DMS 273 (cell line): ENCODE measurements around the gene GPR171.

Experiments
- DNase-seq: peaks from one replicate; lab custom pipeline; 2025; ENCODE audit not compliant: unreplicated experiment; lab: John Stamatoyannopoulos, UW

The GPR171 gene

DNA sequence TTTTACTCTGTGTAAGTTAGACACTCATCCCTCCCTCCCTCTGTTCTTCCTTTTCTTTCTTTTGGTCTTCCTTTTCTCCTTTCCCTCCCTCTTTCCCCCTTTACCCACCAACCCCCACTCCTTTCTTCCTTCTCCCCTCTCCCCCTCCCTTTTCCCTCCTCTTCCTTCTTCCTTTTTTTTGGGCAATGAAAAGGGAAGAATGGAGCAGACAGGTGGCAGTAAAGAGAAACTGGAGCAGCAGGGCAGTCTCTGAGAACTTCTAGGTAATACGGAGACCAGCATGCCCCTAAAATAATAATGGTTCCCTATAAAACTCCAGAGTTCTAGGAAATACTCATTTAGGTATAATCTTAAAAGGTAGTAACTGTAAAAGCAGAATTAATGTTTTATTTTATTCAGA is 11.4 kb upstream of the GPR171 start:
- DNase-seq: no peak

DNA sequence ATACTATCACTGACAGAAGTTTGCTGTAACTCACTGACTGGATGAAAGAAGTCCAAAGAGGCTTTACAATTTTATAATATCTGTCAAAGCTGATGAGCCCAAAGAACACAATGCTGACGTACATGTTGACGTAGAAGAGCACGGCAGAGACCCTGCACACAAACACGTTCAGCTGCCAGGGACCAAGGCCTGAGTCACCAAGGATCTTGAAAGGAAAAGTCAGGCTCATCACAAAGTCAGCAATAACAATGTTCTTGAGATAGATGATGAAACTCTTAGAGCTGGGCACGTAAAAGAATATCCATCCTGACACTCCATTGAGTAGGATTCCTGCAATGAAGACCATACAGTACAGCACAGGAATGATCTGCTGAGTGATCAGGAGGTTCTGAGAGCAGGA is 10.9 kb upstream of the GPR171 start:
- no peak for DNase-seq

DNA sequence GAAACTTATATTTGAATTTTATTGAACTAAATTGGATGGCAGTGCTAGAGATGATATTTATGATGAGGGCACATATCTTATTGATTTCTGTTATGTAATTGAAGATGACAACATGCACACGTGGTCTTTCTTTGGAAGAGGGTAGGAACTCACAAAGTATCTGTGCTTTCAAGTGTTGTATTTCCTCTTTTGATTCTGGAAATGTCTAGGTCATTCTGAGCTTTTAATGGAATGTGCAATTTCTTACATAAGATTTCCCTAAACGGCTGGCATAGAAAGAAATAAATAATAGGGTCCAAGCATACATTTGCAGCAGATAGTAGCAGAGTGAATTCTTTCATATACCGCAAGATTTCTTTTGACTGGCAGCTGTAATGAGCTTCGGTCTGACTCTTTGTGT is 10.1 kb upstream of the GPR171 start:
- no peak for DNase-seq

DNA sequence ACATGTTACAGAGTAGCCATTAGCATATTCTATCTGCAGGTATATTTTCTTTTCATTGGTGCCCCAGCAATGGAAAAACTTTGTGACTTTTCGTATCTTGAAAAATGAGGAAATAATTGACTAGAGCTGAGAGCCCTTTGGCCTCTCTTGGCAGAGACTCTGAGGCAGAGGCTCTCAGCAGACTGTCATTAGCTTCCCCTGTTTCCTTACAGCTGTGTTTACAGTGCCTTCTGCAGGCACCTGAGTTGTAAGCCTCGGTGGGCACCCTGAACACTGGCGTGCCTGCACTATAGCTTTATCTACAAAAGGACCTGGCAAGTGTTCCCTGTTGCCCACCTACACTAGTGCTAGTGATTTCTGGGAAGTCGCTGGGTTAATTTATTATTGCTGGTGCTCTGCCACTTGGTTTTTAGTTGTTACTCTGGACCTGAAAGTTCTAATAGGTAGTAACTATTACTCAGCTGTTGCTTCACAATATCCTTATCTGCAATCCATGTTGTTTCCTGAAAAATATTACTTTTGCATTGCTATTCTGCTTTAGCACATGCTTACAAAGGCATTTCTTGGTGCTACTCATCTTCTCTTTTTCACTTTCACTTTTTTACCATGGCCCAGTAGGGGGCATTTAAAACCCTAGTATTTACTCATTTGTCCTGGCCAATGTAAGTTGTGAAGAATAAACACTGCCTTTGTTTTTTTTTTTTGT is 7.8 kb upstream of the GPR171 start:
- peak; percentile 10 for DNase-seq

DNA sequence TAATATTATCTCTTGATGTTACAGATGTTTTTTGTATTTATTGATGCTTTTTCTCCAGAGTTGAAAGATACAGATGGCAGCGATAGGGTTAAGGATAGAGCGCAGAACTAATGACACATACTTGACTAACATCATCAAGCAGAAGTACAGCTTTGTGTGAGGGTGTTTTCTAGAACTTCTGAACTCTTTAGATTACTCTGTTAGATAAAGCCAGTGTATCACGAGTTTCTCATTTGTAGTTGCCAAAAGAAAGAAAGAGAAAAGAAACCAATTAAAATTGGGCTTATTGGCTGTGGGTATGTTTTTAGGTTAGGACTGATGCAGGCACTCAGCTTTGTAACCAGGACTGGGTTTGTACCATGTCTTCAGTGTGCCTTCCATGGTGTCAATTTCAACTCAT is 6.6 kb upstream of the GPR171 start:
- DNase-seq: no peak

DNA sequence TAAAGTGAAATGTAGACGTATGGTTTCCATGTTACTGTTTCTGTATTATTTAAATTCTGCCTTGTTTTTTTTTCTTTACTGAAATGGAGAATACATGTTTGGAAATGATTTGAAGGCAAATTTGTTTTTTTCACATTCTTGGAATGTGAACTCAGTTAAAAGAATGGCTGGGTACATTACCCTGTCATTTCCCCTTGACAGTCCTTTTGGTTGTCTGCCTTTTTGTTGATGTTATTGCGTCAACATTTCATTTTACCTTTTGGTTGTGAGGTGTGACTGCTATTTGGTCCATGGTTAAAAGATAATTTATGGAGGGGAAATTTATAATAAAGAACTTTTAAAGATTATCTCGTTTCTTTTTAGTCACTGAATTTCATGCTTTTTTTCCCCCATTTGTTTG is 3.2 kb upstream of the GPR171 start:
- DNase-seq: no peak

DNA sequence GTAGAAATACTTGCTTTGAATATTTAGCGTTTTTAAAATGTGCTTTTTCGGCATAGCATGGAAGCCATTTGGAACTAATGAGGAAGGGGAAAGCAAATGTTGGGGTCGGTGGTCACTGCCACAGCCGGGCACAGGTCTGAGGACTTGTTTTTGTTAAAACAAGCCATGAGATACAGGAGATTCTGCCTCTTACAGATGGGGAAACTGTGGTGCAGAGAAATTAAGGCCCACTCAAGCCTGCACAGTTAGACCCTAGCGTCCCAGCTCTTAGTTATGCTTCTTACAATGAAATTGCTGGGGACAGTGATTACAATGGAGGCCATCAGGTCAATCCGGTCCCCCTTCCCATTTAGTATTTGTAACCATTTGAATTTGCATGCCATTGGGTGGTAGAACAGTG is 2.5 kb upstream of the GPR171 start:
- DNase-seq: no peak

DNA sequence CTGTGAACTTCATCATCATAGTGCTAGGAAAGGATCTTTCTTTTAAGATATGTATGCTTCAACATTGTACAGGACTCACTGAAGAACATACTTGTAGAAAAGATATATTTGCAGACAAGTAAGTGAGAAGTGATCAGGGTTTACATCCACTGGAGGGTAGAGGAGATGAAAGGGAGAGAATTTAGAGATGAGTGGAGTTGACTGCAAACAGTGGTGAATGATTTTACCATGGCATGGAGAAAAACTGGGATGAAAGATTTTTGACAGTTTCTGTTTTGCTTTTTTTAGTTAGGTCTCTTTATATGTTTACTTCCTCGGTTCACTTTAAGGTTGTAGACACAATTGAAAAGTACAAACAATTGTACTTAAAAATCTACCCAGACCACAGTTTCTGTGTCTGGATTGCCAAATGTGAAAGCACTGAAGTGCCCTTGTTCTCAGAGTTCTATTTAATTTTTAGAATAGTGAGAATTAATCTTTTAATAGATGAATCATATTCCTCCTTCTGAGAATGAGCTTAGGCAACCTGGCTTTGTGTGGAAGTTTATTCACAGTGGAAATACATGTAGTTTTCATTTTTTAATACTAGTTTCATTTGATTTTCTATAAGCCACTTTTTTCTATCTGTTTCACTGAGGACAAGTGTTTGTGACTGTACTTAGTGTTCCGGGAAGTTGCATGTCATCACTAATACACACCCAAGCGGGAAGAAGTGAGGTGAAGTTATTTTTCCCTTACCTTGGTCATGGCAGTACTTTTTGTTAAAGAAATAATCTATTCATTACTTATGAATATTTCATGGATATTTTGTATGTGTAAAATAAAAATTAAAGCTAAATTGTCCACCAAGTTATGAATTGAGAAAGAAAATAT is 1.8 kb upstream of the GPR171 start:
- DNase-seq: no peak

DNA sequence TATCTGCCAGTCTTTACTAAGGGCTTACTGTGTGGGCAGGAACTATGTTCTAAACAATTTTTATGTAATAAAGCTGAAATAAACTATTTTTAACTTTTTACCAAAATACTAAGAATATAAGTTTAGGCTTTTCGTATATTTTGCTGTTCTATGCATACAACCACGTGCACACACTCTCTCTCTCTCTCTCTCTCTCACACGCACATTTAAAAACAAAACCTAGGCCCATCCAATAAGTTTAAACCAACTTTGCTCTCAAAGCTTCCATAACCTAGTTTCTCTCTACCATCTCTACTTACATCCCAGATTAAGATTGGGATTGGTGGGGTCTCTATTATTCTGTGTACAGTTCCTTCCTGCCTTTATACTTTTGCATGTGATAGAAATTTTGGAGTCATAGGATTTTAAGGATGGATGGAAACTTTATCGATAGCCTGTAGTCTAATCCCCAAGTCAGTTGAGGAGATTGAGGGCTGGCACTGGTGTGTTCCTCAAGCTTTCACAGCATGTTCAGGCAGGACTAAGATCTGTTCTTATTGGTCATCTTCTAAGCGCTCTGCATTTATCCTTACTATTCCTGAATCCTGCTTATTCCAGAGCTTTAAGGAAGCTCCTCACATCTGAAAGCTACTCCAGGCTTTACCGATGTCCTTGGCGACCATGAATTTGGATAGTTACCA is 1.8 kb downstream of the GPR171 start:
- DNase-seq: no peak

DNA sequence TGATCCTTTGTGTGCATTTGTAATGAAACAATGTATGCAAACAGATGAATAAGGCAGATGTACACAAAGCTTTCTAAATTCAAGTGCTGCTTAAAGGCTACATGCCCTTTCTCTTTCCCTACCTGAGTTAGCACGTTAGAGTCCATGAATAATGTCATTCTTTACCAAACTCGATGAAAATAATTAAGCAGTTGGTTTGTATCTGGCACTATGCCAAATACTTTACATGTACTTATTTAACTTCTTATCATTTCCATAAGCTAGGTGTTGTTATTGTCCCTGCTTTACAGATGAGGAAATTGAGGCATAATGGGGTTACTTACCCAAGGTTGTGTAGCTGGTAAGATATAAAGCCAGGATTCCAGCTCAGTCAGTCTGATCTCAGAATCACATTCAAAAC is 2.4 kb downstream of the GPR171 start:
- peak; percentile 15 for DNase-seq

DNA sequence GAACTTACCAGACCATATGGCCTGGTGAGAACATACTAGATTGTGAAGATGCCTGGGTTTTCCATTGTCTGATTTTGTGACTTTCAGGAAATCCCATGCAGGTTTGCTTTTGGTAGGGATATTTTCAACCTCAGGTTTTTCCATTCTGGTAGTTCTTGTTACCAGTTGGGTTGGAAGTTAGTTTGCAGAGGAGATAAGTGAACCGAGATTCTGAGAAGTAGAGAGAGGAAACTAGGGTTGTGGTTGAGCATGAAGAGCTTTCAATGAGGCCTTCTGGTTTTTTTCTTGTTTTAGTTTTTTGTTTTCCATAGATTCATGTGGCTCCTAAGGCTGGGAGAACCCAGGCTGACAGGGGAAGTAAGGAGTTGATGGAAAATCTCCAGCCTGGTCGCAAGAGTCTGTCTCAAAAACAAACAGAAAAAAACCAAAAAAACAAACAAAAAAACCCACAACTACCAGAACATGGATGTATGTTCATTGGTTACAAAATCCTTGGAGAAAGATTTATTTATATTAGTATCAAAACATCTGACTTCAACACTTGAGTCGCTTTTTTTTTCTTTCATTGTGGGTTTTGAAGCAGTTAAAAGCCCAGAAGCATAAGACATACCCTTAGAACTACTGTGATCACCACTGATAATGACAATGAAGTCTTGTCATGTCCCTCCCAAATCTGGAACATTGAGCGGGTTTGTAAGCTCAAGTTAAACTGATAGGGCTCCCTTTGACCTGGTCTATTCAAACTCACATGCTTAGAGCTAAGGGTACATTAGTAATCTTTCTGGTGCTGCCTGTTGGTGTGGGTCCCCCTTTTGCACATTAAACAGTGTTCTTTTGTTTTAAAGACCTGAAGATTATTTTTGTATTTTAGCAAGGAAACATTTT is 3.2 kb downstream of the GPR171 start:
- no peak for DNase-seq

DNA sequence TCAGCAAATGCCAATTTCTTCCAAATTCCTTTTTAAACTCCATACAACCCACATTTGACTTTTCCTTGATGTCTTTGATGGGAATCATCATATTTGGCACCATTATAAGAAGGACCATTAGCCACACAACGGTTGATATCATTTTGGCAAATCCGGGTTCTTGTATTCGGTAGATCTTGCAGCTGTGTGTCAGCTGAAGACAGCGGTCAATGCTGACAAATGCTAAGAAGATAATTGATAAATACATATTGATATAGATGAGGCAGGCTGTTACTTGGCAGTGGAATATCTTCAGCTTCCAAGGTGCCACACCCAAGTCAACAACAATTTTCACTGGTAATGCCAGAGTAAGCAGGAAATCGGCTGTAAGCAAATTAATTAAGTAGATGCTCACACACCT is 4.2 kb downstream of the GPR171 start:
- DNase-seq: no peak

DNA sequence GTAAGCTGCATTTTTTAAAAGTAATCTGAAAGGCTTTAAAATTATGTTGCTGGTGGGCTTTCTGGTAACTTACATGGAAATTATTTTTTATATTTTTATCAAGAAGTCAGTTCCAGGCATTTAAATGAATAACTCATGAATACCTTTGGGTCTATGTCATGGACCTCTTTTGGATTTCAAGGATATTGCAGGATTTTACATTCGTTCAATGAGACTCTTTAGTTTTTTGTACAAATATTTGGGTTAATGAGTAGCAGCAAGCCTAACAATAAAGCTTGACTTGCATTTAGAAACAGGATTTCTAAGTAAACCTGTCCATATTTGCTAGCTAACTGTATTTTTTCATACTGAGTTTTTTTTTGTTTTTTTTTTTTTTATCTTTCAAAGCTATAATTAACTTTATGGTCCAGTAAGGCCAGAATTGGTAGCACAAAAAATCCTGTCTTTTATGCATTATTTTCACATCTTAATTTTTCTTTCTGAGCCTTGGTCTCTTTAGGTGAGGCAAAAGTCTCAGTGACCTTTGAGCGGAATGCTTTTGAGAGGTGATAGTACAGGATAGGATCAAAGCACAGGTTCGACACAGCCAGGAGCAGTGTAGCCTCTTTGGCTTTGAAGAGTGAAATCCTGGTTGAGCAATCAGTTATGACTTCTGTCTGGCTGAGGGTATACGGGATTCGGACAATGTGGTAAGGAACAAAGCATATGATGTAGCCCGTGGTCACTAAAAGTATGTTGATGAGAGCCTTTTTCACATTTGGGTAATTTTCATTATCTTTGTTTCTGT is 4.8 kb downstream of the GPR171 start:
- no peak for DNase-seq

DNA sequence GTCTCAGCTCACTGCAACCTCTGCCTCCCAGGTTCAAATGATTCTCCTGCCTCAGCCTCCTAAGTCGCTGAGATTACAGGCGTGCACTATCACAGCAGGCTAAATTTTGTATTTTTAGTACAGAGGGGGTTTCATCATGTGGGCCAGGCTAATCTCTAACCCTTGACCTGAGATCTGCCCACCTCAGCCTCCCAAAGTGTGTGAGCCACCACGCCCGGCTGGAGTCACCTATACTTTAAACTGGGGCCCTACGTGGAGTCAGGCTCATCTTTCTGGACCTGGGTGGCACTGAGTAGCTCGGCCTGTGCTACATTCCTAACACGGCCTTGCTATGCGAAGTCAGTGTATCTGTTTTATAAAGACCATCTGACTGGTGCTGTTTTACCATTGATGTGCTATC is 5.8 kb downstream of the GPR171 start:
- DNase-seq: no peak

DNA sequence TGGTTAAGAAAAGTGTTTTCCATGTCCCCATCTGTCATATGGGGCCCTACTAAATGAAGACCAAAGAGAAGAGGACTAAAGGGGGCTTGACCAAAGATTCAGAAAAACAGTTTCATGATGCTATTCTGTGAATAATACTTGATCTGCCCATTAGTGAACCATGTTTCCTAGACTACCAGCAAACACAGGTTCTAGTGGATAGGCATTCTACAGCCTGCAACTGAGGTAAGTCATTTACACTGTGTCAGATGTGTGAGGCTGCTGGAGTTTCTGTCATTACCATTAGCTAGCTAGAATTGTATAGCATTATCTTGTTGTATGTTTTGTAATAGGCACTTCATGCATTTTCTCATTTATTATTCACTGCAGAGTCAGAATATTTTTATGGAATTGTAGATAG is 6.6 kb downstream of the GPR171 start:
- no peak for DNase-seq

DNA sequence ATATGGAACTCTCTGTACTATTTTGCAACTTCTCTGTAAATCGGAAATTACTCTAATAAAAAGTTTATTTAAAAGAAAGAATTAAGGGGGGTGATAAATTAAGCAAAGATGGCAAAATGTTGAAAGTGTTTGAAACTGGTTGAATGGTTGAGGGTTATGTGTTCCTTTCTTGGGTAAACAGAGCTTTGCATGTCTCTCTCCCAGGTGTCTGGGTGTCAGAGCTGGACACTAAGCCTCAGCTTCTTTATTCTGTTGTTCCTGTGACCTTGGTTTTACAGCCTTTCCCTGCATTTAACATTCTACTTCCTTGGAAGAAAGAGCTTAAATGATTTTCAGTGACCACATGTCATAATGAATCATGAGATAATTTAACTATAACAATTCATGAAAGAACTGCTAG is 7.2 kb downstream of the GPR171 start:
- no peak for DNase-seq

DNA sequence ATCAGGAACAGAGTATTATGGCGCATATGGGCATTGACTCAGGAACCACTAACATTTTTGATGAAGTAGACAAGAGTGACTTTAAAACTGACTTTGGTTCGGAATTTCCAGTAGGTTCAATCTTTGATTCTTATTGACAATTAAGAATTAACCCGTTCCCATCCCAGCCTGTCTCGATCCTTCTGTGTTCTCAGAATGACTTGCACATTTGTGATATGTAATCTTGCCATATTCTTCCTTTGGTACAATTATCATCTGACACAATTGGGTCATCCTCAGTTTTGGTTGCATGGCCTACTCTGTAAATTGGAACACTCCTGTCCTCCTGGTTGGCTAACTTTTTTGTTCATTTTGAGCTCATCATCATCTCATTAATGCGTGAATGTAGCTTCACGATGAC is 10.5 kb downstream of the GPR171 start:
- no peak for DNase-seq

DNA sequence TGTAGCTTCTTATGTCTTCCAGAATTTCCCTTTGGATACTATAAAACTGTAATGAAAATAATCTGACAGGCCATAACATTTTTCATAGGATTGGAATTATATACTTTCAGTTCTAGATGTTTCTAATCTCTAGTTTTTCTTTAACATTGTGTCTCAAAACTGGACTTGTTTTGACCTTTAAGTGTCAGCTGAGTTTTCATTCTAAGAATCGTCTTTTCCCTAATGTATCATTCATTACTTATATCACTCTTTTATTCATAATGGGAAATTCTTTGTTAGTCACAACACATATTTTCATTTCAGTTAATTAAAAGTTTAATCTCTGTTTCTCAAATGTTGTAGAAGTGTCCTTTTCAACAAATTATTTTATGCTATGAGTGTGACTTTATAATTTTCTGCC is 11.9 kb downstream of the GPR171 start:
- DNase-seq: no peak

DNA sequence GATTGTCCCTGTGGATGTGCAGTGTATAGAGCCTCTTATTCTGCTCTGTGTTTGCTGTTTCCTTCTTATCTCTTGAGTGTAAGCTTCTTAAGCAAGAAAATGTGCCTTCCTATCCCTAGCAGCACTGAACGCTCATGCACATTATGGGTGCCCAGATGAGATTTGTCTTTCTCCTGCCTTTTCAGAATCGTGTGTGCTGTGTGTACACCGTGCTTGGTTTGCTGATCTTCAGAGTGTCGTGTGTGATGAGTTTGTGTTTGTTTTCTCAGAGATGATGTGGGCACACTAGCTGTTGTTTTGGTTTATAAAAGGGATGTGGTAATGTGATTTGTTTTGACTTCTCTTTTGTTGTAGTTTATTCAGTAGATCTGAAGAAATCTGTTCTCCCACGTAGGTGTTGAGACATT is 19.7 kb downstream of the GPR171 start:
- DNase-seq: no peak

DNA sequence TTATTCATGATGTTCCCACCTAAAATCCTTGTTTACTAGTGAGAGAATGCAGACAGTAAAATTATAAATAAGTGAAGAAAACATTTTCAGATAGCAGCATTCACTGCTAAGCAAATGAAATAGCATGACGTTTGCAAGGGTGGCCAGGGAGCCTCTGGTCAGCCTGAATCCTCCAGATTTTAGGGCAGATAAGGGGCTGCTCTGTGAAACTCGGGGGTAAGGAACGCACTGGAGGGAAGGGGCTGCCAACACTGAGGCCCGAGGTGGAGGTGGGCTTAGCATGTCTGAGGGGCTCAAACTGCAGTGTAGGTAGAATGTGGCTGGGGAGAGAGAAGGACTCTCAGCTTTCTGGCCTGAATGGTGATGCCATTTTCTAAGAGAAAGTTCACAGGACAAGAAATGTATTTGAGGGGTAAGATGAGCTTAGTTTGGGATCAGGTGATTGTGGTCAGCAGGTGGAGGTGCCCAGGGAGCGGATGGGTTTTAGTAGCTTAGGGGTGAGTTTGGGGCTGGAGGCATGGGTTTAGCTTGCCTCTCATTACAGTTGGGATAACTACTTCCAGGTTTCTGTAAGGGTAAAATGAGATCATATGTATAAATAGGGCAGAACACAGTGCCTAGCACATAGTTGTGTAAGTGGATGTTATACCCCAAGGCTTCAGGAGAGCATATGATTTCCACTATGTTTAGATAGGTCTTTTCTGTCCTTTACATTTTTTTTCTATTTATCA is 20.5 kb downstream of the GPR171 start:
- no peak for DNase-seq
